GM12878 (cell line): ENCODE measurements around the gene VSTM2B.

ENCODE experiments used
- ATF3 ChIP-seq: IDR thresholded peaks from 2 replicates; pipeline ENCODE4 v1.6.1; 2011; ENCODE audit warnings: low read depth, mild to moderate bottlenecking, low read length, moderate library complexity, borderline replicate concordance; ENCODE audit errors: extremely low read depth
- CTCF ChIP-seq, 3 experiments: IDR thresholded peaks in 2 of 3; conservative IDR thresholded peaks in 1 of 3; 2 replicates each; pipeline ENCODE4 v1.5.1; 2011; ENCODE audit warnings: low read depth in 3 of 3, low read length in 3 of 3, mild to moderate bottlenecking in 3 of 3, control low read depth in 2 of 3, moderate library complexity in 2 of 3, inconsistent platforms in 1 of 3, mixed read lengths in 1 of 3; ENCODE audit not compliant: control insufficient read depth in 2 of 3, insufficient read depth in 1 of 3; ENCODE audit errors: extremely low read depth in 1 of 3
- EED ChIP-seq: sonication (generic); IDR thresholded peaks from 2 replicates; pipeline ENCODE4 v1.6.1; 2016; ENCODE audit warnings: antibody characterized with exemption, low read depth
- ELK1 ChIP-seq: IDR thresholded peaks from 2 replicates; pipeline ENCODE4 v1.6.1; 2012; ENCODE audit warnings: low read depth, low read length, improper control_type of control experiment
- EZH2 ChIP-seq: IDR thresholded peaks from 2 replicates; pipeline ENCODE4 v1.6.1; 2012; ENCODE audit warnings: low read depth, mild to moderate bottlenecking, control low read depth, inconsistent platforms, low read length, borderline replicate concordance; ENCODE audit not compliant: control insufficient read depth
- HDGF ChIP-seq: fragments of 450-650 bp; IDR thresholded peaks from 2 replicates; pipeline ENCODE4 v1.6.1; 2016; ENCODE audit warnings: antibody characterized with exemption
- PBX3 ChIP-seq: IDR thresholded peaks from 2 replicates; pipeline ENCODE4 v1.6.1; 2011; ENCODE audit warnings: mild to moderate bottlenecking, low read depth, low read length, moderate library complexity; ENCODE audit not compliant: insufficient replicate concordance
- POLR2A ChIP-seq: IDR thresholded peaks from 2 replicates; pipeline ENCODE4 v1.6.1; 2011; ENCODE audit warnings: low read depth, mild to moderate bottlenecking, low read length
- REST ChIP-seq: IDR thresholded peaks from 2 replicates; pipeline ENCODE4 v1.6.1; 2012; ENCODE audit warnings: mild to moderate bottlenecking, low read depth, low read length
- SMC3 ChIP-seq: IDR thresholded peaks from 2 replicates; pipeline ENCODE4 v1.6.1; 2011; ENCODE audit warnings: low read length, improper control_type of control experiment, borderline replicate concordance
- TAF1 ChIP-seq: IDR thresholded peaks from 2 replicates; pipeline ENCODE4 v1.6.1; 2011; ENCODE audit warnings: mild to moderate bottlenecking, low read depth, low read length, borderline replicate concordance

- TF ChIP-seq CTCF (IDR thresholded peaks at IDR 0.05 in 2 of 3, conservative IDR thresholded peaks at IDR 0.05 in 1 of 3; ENCODE audit: control insufficient read depth in 2 of 3, extremely low read depth in 1 of 3, insufficient read depth in 1 of 3, low read depth in 3 of 3, low read length in 3 of 3) (no peak), POLR2A (no peak), PBX3 (no peak), ELK1 (no peak), EZH2 (no peak), EED (no peak), ATF3 (no peak), SMC3 (no peak), HDGF (no peak), TAF1 (no peak), REST (no peak)
Measured at GRCh38 chr19:29477831-29478577, 47.8 kb upstream of the VSTM2B start.
